NCI-H2029 treated with DMSO at 0.1 percent for 48 hours (cell line): ENCODE results near the gene PDK4.
"Not testable (repeated sequence)": the region's sequence is repeated elsewhere in the genome, so short reads cannot be mapped to it uniquely, and the experiment has no call there.

ENCODE experiments used
- DNase-seq: peaks from one replicate; lab custom pipeline; 2025; lab: John Stamatoyannopoulos, UW

The PDK4 gene

DNA sequence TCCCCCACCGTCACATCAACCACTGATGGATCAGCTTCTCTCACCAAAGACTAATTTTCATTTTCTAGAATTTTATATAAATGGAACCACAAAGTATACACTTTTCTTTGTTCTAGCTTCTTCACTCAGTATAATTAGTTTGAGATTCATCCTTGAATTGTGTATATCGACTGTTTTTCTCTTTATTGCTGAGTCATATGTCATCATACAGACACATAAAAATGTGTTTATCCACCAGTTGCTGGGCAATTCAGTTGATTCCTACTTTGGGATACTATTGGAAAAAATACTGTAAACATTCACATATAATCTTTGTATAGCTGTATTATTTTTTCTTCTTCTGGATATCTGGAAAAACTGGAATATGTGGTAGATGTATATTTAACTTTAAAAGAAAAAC lies 26.6 kb downstream of the PDK4 start:
- no peak for DNase-seq

DNA sequence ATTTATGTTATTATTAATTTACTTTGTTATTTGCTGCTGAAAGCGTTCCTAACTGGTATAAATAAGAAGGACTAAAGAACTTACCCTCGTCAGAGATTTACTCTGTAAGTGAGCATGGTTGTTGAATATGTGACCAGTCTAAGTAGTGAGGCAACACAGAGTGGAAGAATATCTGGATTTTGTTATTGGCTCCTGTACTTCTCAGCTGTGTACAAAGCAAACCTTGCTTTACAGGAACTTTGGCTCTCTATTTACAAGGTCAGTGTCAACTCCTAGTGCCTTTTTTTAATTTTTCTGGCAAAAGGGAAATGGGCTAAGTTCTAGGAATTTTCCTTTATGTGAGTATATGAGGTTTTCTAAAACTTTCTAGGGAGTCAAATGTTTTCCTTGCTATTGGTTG lies 35.6 kb downstream of the PDK4 start:
- no peak for DNase-seq

DNA sequence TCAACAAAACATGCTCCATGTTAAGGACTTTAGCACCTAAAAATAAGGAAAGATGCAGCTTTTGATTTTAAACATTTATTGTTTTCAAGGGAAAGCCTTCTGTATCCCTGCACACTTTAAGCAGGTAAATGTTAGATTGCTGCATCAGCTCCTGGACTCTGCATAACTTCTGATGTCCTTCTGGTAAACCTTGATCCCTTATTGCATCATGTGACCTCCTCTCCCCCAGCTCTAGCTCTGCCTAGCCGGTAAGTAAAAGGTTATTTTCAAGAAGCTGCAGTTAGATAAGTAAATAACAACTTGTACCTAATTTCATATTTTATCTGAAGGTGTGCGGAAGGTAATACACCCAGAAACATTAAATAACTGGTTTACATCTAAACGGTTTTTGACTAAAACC lies 37.5 kb downstream of the PDK4 start:
- DNase-seq = no peak

DNA sequence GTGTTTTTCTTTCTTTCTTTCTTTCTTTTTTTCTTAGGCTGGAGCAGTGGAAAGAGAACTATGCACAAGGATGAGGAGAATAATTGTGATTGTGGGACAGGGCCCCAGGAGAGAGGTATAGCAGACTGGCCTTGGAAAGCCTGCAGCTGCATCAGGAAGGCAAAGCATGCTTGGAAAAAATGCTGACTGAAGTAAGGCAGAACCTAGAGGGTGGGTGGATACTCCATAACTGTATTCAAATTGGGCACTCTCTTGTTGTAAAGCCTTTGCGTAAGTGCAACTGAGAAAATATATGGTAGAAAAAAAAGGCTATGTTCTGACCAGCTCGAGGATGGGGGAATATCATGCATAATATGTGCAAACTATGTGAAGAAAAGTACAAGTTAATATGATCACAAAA lies 39.5 kb downstream of the PDK4 start:
- no peak for DNase-seq

DNA sequence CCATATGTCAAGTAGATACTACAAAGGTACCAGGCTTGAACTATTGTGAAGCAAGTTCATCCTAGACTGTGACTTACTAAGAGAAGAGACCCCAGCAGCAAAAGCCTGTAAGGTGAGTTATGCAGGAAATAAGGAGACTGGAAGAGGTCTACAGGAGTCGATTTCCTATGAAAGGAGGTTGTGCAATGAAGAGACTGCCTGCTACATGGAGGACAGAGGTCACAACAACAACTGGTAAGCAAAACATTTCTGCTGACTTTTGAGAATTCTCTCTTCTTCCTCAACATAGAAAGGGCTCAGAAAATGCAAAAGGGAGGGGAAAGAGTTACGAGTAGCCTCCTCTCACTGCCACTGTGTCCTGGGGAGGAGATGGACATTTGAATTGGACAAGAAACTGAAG lies 42.4 kb downstream of the PDK4 start:
- no peak for DNase-seq

DNA sequence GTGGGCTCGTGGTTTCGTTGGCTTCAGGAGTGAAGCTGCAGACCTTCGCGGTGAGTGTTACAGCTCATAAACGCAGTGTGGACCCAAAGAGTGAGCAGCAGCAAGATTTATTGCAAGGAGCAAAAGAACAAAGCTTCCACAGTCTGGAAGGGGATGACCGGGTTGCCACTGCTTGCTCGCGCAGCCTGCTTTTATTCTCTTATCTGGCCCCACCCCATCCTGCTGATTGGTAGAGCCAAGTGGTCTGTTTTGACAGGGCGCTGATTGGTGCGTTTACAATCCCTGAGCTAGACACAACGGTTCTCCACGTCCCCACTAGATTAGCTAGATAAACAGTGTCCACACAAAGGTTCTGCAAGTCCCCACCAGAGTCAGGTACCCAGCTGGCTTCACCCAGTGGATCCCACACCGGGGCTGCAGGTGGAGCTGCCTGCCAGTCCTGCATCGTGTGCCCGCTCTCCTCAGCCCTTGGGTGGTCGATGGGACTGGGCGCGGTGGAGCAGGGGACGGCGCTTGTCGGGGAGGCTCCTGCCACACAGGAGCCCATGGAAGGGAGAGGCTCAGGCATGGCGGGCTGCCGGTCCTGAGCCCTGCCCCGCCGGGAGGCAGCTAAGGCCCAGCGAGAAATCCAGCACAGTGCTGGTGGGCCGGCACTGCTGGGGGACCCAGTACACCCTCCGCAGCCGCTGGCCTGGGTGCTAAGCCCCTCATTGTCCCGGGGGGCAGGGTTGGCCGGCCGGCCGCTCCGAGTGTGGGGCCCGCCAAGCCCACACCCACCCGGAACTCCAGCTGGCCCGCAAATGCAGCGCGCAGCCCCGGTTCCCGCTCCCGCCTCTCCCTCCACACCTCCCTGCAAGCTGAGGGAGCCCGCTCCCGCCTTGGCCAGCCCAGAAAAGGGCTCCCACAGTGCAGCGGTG lies 44.0 kb downstream of the PDK4 start:
- not testable (repeated sequence) for DNase-seq

DNA sequence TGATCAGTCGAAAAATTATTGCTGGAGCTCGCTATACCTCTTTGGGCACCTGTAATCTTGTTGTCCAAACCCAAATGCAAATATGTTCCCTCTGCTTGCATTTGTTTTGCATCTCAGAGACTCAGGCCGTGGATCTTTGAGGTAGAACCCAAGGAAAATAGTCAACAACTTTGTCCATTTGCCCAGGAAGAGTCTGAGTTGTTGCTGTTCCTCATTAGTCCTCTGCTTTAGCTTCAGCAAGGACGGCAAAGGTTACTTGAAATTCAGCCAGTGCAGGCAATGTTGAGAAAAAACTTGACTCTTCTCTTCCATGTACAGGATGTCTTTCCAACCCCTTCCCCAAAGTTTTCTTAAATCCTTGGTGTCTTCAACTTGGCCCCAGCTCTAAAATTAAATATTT lies 45.8 kb downstream of the PDK4 start:
- DNase-seq = no peak

DNA sequence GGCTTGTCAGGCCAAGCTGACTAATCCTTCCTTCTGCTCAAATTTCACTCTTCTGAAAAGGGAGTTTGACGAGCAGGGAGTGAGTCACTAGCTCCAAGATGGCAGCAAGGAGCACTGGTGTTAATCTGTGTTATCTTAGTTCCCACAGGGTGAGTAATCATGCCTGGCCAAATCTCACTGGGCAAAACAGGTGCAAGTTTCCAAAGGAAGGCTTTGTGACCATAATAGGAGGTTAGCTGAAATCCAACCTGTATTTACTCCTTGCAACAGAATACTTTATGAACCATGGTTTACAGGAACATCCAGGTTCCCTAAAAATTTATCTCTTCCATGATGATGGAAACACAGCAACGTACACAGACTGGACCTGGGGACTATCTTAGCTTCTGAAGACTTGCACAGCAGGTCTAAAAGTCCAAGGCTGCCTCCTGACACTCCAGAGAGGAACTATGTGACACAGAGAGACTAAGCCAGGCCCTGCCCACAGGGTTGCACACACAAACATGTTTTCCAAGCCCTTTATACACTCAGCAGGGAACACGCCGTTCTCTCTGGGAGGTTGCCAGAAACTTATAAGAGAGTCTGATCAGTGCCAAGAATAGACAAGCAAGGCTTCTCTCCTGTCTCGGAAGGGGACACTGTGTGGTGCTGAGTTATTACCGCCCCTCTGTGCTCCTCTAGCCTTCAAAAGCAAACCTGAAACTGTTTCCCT lies 46.3 kb downstream of the PDK4 start:
- peak; percentile 82 for DNase-seq

DNA sequence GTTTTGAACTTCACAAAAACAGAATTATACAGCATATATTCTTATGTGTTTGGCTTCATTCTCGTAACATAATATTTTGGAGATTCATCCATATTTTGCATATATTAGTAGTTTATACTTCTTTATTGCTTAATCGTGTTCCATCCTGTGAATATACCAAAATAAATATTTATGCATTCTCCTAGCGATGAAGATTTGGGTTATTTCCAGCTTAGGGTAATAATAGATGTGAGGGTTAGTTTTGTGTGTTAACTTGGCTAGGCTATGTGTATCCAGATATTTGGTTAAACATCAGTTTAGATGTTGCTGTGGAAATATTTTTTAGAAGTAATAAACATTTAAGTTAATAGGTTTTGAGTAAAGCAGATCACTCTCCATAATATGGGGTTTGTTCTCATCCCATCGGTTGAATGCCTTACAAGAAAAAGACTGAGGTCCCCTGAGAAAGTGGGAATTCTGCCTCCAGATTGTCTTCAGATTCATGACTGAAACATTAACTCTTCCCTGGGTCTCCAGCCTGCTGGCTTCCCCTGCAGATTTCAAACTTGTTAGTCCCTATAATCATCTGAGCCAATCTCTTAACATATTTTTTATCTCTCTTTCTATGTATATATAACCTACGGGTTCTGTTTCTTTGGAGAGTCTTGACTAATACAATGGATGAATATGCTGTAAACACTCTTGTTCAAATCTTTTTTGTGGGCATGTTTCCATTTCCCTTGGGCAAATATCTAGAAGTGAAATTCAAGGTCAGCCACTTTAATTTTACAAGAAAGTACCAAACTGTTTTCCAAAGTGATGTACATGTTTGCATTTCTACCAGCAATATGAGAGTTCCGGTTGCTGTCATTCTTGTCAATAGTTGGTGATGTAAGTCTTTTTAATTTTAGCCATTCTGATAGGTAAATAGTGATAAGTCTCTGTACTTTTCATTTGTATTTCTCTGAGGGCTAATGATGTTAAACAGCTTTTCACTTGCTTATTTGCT lies 48.7 kb downstream of the PDK4 start:
- no peak for DNase-seq

DNA sequence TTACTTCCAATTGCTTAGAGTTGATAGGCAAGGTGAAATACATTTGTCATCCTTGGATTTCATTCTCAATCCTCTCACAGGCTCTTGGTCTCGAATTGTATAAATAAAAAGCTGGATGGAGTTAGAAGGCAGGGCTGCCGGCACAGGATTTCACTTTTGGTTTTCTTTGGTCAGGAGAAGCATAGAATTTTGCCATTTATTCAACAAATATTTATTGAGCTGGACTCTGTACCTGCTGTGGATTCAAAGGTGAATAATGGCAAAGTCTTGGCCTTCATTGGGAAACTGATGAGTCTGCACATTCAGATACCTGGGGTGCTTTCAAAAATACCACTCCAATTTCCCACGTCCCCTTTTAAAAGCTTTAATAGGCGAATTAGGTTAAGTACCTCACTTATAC lies 49.7 kb downstream of the PDK4 start:
- no peak for DNase-seq

DNA sequence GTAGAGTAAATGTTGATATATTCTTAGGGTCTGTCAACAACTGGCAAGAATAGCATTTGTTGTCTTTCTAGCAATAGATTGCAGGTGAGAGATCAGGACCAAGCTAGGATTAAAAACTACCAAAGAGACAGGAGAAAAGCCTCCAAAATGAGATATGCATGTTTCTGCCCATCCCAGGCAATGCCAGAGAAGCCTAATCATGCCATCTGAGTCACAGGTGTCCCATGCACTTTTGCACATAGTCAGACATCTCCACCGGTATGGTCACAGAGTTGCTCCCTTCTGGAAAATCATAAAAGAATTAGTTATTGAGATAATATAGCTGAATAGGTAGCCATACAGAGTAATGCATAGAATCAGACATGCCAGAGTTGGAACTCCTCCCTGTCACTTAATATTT lies 50.6 kb downstream of the PDK4 start:
- no peak for DNase-seq

DNA sequence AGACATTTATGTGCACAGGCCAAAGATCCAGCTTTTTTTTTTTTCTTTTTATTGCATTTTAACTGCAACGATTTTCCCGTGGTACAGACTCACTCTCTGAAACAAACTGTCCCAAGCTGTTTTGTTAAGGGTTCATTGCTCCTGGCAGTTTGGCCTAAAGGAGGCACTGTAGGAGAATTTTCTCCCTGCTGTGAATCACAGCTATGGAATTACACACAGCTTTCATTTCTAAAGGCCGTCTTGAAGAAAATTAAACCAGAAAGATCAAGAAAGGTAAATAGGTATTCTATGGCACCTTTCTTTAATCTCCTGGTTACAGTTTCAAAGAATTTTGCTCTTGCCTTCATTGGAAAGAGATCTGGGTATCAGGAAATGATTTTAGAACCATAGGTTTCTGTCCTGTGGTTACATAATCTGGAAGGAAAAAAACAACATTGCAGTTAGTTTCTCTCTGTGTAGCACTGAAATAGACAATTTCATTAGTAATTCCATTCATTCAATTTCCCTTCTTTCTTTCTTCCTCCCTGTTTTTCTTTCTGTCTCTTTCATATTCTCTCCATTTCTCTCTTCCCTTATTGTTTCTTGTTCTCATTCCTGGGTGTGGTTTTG lies 51.2 kb downstream of the PDK4 start:
- DNase-seq = no peak

DNA sequence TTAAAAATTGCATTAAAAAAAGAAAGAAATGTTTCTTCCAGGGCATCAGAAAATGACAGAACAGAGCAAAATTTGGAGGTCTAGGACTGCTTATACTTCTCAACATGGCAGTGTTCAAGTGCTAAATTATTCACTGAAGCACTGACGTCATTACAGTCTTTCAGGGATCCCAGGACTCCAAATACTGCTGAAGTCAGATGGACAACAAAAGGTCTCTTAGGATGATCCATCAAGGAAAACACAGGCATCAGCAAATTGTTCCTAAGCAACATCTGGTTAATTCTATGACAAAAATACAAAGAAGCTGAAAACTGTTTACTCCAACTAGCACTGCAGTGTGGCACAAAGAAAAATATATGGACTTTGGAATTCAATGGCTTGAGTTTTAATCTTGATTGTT lies 52.1 kb downstream of the PDK4 start:
- DNase-seq = no peak

DNA sequence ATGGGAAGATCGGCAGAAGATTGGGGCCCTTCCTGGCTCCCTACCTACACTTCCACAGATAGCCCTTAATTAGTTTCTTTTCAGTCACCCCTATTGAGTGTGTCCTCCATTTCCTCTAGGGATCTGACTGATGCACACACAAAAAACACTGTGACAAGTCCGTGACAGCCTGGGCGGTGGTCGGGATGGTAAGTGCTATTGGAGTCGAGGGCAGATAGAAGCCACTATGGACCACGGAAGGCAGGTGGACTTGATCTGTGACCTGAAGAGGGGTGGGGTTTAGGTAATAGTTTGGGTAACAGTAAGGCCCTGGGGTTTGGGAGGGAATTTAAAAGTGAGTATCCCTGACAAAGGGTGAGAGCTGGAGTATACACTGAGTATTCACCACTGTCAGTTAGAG lies 53.0 kb downstream of the PDK4 start:
- DNase-seq = no peak

DNA sequence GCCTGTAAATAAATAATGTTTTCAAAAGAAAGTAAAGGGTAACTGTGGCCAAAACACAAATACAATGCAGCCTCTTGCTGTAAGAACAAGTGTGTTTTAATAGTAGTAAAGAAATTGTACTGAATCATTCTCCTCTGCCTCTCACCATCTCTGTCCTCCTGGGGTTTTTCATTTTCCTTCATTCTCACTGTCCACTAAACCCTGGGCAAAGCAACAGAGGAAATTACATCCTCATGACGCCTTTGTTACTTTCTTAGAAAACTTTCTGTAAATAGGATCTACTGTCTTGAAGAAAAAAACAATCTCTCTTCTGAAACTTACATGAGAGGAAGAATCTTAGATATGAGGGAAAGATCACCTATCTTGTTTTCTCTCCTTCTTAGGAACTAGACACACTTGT lies 56.0 kb downstream of the PDK4 start:
- no peak for DNase-seq

DNA sequence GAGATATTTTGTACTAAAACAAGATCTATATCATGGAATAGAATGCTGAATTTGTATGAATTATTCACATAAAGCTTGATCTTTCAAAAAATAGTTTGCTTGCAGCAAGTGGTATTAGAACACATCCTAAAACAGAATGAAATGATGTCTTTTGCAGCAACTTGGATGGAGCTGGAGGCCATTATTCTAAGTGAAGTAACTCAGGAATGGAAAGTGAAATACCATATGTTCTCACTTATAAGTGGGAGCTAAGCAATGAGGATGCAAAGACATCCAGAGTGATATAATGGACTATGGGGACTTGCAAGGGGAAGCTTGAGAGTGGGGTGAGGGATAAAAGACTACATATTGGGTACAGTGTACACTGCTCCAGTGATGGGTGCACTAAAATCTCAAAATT lies 56.9 kb downstream of the PDK4 start:
- no peak for DNase-seq

DNA sequence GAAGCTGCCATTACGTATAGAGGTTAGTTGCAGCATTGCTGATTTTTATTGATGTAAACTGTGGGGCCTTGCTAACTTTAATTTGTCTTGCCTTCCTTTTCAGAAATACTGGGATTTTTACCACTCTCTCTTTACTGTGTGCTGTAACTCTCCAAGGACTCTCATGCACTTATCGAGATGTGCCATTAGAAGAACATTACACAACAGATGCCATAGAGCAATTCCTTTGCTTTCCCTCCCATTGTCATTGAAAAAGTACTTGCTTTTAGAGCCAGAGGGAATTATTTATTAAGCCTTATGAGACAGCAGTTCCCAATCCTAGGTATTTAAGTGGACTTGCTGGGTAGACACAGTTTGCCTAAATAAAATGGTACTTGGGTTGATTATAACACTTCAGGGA lies 58.8 kb downstream of the PDK4 start:
- no peak for DNase-seq

DNA sequence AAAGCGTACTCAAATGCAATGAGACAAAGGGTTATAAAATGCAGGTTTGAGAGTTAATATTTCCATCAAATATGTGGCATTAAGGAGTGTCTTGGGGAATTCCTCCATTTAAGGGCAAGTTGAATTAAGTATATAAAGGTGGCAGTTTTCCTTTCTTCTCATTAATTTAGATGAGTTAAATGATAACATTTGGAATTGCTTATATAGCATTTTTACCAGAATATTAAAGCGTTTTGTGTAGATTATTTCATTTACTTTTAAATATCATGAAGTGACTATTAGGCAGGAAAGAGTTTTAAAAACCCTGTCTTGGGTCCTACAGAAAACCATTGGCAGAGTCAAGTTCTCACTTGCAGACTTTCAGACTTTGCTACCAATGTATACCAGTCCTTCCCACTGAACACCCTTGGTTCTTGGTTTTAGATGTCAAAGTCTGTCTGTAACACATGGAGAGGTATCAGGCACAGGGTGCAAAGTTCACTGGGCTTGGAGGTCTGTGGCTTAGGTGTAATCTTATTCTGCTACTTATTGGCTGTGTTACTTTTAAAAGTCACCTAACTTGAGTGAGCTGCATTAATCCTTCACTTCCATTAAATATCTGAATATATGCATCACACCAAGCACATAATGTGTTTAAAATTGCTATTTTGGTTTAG lies 59.5 kb downstream of the PDK4 start:
- no peak for DNase-seq

DNA sequence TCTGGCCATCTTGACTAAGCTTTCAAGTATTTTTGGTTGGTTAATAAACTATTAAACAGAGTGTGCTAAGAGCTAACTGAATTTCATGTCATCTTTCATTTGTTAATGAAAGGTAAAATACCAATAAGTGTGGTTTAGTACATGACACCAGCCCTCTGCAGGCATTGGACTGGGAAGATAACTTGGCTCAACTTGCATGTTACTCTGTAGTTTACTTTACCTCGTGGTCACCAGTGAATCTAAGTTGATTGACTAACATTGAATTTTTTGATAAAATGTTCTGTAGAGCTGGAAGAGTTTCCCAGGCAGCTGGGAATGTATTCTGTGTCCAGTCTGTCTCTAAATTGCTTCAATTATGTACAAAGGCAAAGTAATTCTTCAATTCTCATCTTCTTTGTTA lies 60.7 kb downstream of the PDK4 start:
- DNase-seq = no peak

DNA sequence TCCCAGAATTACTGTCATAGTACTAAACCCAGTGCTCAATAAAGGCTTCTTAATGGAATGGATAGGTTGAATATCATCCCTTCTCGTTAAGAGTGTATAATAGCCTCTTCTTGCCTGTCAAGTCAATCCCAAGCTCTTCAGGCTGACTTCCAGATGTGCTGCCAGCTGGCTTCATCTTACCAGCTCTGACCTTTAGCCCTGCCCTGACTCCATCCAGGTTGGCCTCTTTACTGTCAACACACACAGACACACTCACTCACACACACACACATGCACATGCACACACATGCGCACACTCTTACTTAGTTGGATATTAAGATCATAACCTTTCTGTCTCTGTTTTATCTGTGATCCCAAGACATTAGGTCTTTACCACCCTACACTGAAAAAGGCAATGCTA lies 61.5 kb downstream of the PDK4 start:
- peak; percentile 13 for DNase-seq
